ENCODE results near the gene BRAP. TPM values are rescaled to one million over a fixed set of nuclear protein-coding genes. Genes with fewer than 3 reads are reported as not detected.

Gene BRAP
- polyA plus RNA-seq, 1 of the 3 experiments (the other 2 are of a cell fraction): 11.4 TPM

- H3K36me3 ChIP-seq (replicated peaks in 1 of 2; ENCODE audit: control insufficient read depth in 1 of 2, insufficient read depth in 2 of 2, low read length in 1 of 2): peaks cover 41 to 43% of the 10 kb centered on the region in 2 experiments
- POLR2A ChIA-PET: no interaction called here
- CTCF ChIA-PET: no interaction called here
- H3F3A ChIP-seq (replicated peaks; ENCODE audit: insufficient read depth): no peaks in the 10 kb centered on the region
- H3K4me3 ChIP-seq (ENCODE audit: low read depth in 2 of 2, low read length in 1 of 2): no peak overlapping the region
- H3K9me3 ChIP-seq: no peaks in the 10 kb centered on the region
- H3K27me3 ChIP-seq (ENCODE audit: insufficient read depth): no peaks in the 10 kb centered on the region
- no peak overlapping the region for H2AFZ ChIP-seq (ENCODE audit: low read depth)
- peaks cover 4% of the 10 kb centered on the region; the same call in 1 of the 2 replicates for H3K79me2 ChIP-seq (ENCODE audit: insufficient read depth)
- H3K4me1 ChIP-seq (ENCODE audit: control insufficient read depth in 1 of 2, insufficient read depth in 2 of 2, low read depth in 1 of 2, low read length in 1 of 2): no peaks in the 10 kb centered on the region
- no peak overlapping the region for H3K27ac ChIP-seq (ENCODE audit: low read depth in 2 of 2, low read length in 1 of 2)
- H3K9me2 ChIP-seq: no peaks in the 10 kb centered on the region
- H3K4me2 ChIP-seq: no peak overlapping the region
- no peaks in the 10 kb centered on the region for H4K20me1 ChIP-seq (ENCODE audit: insufficient read depth)
- WGBS (ENCODE audit: low lambda C conversion rate): 93% methylated on average over 11 of the region's 11 CpGs
- DNase-seq: no peak
- no peak for TF ChIP-seq USF2 (IDR thresholded peaks at IDR 0.05; ENCODE audit: borderline replicate concordance, low read depth, low read length)
- TF ChIP-seq YY1 (IDR thresholded peaks at IDR 0.05; ENCODE audit: low read depth): no peak
- no peak for TF ChIP-seq MAX (IDR thresholded peaks at IDR 0.05; ENCODE audit: low read depth)
- TF ChIP-seq MEF2A (IDR thresholded peaks at IDR 0.05; ENCODE audit: borderline replicate concordance, low read depth): no peak
- no peak overlapping the region for H3K9ac ChIP-seq
Observed at GRCh38 chr12:111664961-111665865, 20.5 kb downstream of the BRAP start.

GRCh38 chr12:111664499-111664898 lies 21.3 kb downstream of the BRAP start:
- CTCF ChIA-PET: interaction anchor here (2.4 kb wide), 1 partner anchor 268 kb away, joined by 9 read pairs; no protein-coding TSS in a partner anchor
- POLR2A ChIA-PET: no interaction called here
- Histone ChIP-seq H2AFZ (ENCODE audit: low read depth) (no peak overlapping the region), H3F3A (replicated peaks; ENCODE audit: insufficient read depth) (no peaks in the 10 kb centered on the region), H3K4me2 (no peak overlapping the region), H3K36me3 (replicated peaks in 1 of 2; ENCODE audit: control insufficient read depth in 1 of 2, insufficient read depth in 2 of 2, low read length in 1 of 2) (peaks cover 36 to 43% of the 10 kb centered on the region in 2 experiments), H3K79me2 (ENCODE audit: insufficient read depth) (peaks cover 4% of the 10 kb centered on the region; the same call in 1 of the 2 replicates), H3K4me3 (ENCODE audit: low read depth in 2 of 2, low read length in 1 of 2) (no peak overlapping the region), H4K20me1 (ENCODE audit: insufficient read depth) (no peaks in the 10 kb centered on the region), H3K4me1 (ENCODE audit: control insufficient read depth in 1 of 2, insufficient read depth in 2 of 2, low read depth in 1 of 2, low read length in 1 of 2) (no peaks in the 10 kb centered on the region), H3K27me3 (ENCODE audit: insufficient read depth) (no peaks in the 10 kb centered on the region), H3K27ac (ENCODE audit: low read depth in 2 of 2, low read length in 1 of 2) (no peak overlapping the region), H3K9me2 (no peaks in the 10 kb centered on the region), H3K9ac (no peak overlapping the region), H3K9me3 (no peaks in the 10 kb centered on the region)
- TF ChIP-seq MXI1 (IDR thresholded peaks at IDR 0.05; ENCODE audit: low read depth, low read length) (no peak), MAX (IDR thresholded peaks at IDR 0.05; ENCODE audit: low read depth) (no peak), CHD2 (IDR thresholded peaks at IDR 0.05; ENCODE audit: low read length, partially characterized antibody) (no peak), EZH2phosphoT487 (IDR thresholded peaks at IDR 0.05; ENCODE audit: borderline replicate concordance, low read depth) (no peak), RFX5 (IDR thresholded peaks at IDR 0.05; ENCODE audit: low read length) (no peak), IRF3 (IDR thresholded peaks at IDR 0.05; ENCODE audit: low read depth, low read length) (no peak), MEF2A (IDR thresholded peaks at IDR 0.05; ENCODE audit: borderline replicate concordance, low read depth) (no peak), SIN3A (IDR thresholded peaks at IDR 0.05; ENCODE audit: borderline replicate concordance, low read depth, low read length) (no peak), CTCF (IDR thresholded peaks at IDR 0.05) (no peak), USF1 (IDR thresholded peaks at IDR 0.05; ENCODE audit: borderline replicate concordance, low read depth) (no peak), ELF1 (IDR thresholded peaks at IDR 0.05) (no peak), RAD21 (IDR thresholded peaks at IDR 0.05; ENCODE audit: low read length) (no peak), YY1 (IDR thresholded peaks at IDR 0.05; ENCODE audit: low read depth) (no peak)
- WGBS (ENCODE audit: low lambda C conversion rate): 93% methylated on average over 5 of the region's 5 CpGs
- no peak for DNase-seq
